SU-DHL-6 (cell line): Measurements from ENCODE around the gene PPP1R12B.

ENCODE experiments used
- EZH2phosphoT487 ChIP-seq: fragments of 200-600 bp; sonication (generic), shearing (Covaris generic); conservative IDR thresholded peaks from 2 replicates; pipeline ENCODE4 v1.6.1; 2018; ENCODE audit warnings: mild to moderate bottlenecking, antibody characterized with exemption, low read length, moderate library complexity, mixed read lengths
- TF ChIP-seq, protein P1 (sequence below): fragments of 200-600 bp; sonication (generic); IDR thresholded peaks from one replicate; pipeline ENCODE4 v1.5.1; 2017; ENCODE audit warnings: antibody characterized with exemption, mild to moderate bottlenecking, low read length, moderate library complexity; ENCODE audit not compliant: insufficient read depth, poor library complexity, severe bottlenecking

DNA sequence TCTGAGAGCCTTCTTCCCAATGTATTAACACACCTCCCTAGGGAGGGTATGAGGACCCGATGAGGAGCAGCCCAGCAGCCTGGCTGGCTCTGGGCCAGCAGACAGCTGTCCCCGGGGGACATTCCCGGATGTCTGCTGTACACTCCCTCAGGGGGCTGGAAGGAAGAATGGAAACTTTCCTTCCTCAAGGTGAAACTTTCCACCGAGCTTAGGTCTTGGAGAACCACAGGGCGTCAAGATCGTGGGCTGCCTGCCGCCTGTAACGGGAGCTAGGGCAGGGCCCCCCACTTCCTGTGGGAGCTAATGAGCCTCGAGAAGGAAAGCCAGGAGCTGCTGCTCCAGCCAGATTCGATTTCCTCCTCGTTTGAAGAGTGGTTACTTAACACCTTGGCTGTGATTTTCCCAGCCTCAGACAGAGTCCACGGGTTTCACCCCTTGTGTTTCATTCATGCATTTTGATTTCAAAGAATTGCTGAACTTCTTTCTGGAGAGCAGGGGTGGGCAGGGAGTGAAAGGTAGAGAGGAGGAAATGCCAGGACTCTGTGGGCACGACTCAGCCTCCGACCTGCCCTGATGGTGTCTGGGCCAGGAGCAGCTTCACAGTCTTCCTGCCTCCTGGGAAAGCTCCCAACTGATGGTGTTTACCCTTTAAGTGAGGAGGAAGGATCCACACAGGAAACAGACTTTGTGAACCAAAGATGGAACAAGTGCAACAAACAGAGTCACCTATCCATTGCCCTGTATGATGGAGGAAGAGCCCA is 36.4 kb upstream of the PPP1R12B start:
- TF ChIP-seq, protein P1, sequence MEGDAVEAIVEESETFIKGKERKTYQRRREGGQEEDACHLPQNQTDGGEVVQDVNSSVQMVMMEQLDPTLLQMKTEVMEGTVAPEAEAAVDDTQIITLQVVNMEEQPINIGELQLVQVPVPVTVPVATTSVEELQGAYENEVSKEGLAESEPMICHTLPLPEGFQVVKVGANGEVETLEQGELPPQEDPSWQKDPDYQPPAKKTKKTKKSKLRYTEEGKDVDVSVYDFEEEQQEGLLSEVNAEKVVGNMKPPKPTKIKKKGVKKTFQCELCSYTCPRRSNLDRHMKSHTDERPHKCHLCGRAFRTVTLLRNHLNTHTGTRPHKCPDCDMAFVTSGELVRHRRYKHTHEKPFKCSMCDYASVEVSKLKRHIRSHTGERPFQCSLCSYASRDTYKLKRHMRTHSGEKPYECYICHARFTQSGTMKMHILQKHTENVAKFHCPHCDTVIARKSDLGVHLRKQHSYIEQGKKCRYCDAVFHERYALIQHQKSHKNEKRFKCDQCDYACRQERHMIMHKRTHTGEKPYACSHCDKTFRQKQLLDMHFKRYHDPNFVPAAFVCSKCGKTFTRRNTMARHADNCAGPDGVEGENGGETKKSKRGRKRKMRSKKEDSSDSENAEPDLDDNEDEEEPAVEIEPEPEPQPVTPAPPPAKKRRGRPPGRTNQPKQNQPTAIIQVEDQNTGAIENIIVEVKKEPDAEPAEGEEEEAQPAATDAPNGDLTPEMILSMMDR = no peak
- TF ChIP-seq EZH2phosphoT487 = no peak
